Myocyte (in vitro differentiated cells): ENCODE results near the gene TECTA. TPM values are rescaled to one million over a fixed set of nuclear protein-coding genes. Genes with fewer than 3 reads are reported as not detected.

Source experiments
- DNase-seq: peaks from one replicate; pipeline ENCODE4 v3.0.0-alpha.2; 2012; ENCODE audit warnings: low read depth
- polyA plus RNA-seq: library from polyadenylated mRNA; unstranded; fragments of >200 nt; gene quantifications from one replicate; pipeline ENCODE4 v1.2.1, GENCODE V29; 2012; ENCODE audit warnings: missing spikeins
- total RNA-seq: library from RNA; depleted of rRNA; stranded (reverse); fragments of >200 nt; gene quantifications from 2 replicates; pipeline ENCODE4 v1.2.3, GENCODE V29; 2014

The TECTA gene
- total RNA-seq: 0.70 and 1.2 TPM in 2 replicates
- polyA plus RNA-seq: 1.0 TPM

- DNase-seq: no peak
These were observed at the start of gene TECTA for GRCh38 chr11:121100943-121101342. Gene TECTA, plus strand, starts transcription at chr11:121101243. Its CDS starts 1,423 bp downstream, at chr11:121102666.

- no peak for DNase-seq
These were observed 47.8 kb upstream of the TECTA start for GRCh38 chr11:121053244-121053643.

GRCh38 chr11:121054266-121054665, 46.8 kb upstream of the TECTA start:
- no peak for DNase-seq

GRCh38 chr11:121055076-121055475, 46.0 kb upstream of the TECTA start:
- no peak for DNase-seq

- no peak for DNase-seq
These were observed 43.1 kb upstream of the TECTA start for GRCh38 chr11:121057922-121058321.

- DNase-seq: no peak
These were observed 42.1 kb upstream of the TECTA start for GRCh38 chr11:121058941-121059340.

GRCh38 chr11:121059605-121060004, 41.4 kb upstream of the TECTA start:
- DNase-seq: no peak

- no peak for DNase-seq
These were observed 37.3 kb upstream of the TECTA start for GRCh38 chr11:121063728-121064127.

- no peak for DNase-seq
These were observed 34.4 kb upstream of the TECTA start for GRCh38 chr11:121066623-121067022.

GRCh38 chr11:121067026-121067425, 34.0 kb upstream of the TECTA start:
- DNase-seq: no peak

GRCh38 chr11:121067453-121067852, 33.6 kb upstream of the TECTA start:
- no peak for DNase-seq

GRCh38 chr11:121067962-121068647, 32.9 kb upstream of the TECTA start:
- DNase-seq: no peak

GRCh38 chr11:121068787-121069186, 32.3 kb upstream of the TECTA start:
- DNase-seq: no peak

- DNase-seq: no peak
These were observed 29.8 kb upstream of the TECTA start for GRCh38 chr11:121070951-121071845.

- DNase-seq: no peak
These were observed 29.1 kb upstream of the TECTA start for GRCh38 chr11:121071846-121072450.

- DNase-seq: no peak
These were observed 19.7 kb upstream of the TECTA start for GRCh38 chr11:121081321-121081720.

GRCh38 chr11:121082219-121082618, 18.8 kb upstream of the TECTA start:
- no peak for DNase-seq

- DNase-seq: peak; percentile 46
These were observed 18.4 kb upstream of the TECTA start for GRCh38 chr11:121082670-121083069.

- no peak for DNase-seq
These were observed 14.2 kb upstream of the TECTA start for GRCh38 chr11:121086866-121087265.

- no peak for DNase-seq
These were observed 11.5 kb upstream of the TECTA start for GRCh38 chr11:121089566-121089965.

- DNase-seq: no peak
These were observed 10.8 kb upstream of the TECTA start for GRCh38 chr11:121090145-121090721.
